GM21737 (cell line): Measurements from ENCODE around the gene TNC.

ENCODE experiments used
- ATAC-seq: cut with Tn5 transposase; IDR thresholded peaks from one replicate; pipeline ENCODE4 v1.9.1; 2021; ENCODE audit warnings: mild to moderate bottlenecking, moderate library complexity; ENCODE audit not compliant: unreplicated experiment

TNC gene

GRCh38 chr9:114981063-114981462, 136.9 kb downstream of the TNC start:
- no peak for ATAC-seq

GRCh38 chr9:114973216-114973615, 144.7 kb downstream of the TNC start:
- no peak for ATAC-seq

- ATAC-seq, result no peak
These were observed 145.3 kb downstream of the TNC start for GRCh38 chr9:114972510-114973136.
